Measurements from ENCODE around the gene E2F8. TPM values are rescaled to one million over a fixed set of nuclear protein-coding genes. Genes with fewer than 3 reads are reported as not detected.

Gene E2F8
- total and polyA plus RNA-seq, 9 of the 15 experiments (the other 6 are each of a cell fraction or from before 2014, with no cell fraction given), result 6.9 to 23.6 (median 12.1) TPM

GRCh38 chr11:19225581-19225980 is 15.2 kb downstream of the E2F8 start:
- in situ Hi-C loops (cut with MboI) (no loop called here), intact Hi-C loops (cut with micrococcal nuclease) (no loop called here)
- no peak overlapping the region for H2AFZ ChIP-seq (ENCODE audit: low read depth, low read length)
- POLR2A ChIA-PET, result interaction anchor here (2.1 kb wide), 1 partner anchor 13 kb away, joined by 7 read pairs; no protein-coding TSS in a partner anchor
- no peaks in the 10 kb centered on the region for H4K20me1 ChIP-seq (replicated peaks; ENCODE audit: control insufficient read depth, insufficient read depth, low read length)
- CTCF ChIA-PET (ENCODE audit: low intra/inter-chr PET ratio), result no interaction called here
- H3K27ac ChIP-seq (ENCODE audit: extremely low read depth, low read depth, low read length), result no peak overlapping the region
- no TSS peak for BruUV-seq (replicated peaks)
- no peak overlapping the region for H3K9ac ChIP-seq (ENCODE audit: insufficient read depth in 1 of 2, low read depth in 2 of 2, low read length in 2 of 2)
- TF ChIP-seq ATF3 (IDR thresholded peaks at IDR 0.05), result no peak
- no peak for TF ChIP-seq ATF3 (CRISPR knock-in tag; conservative IDR thresholded peaks at IDR 0.05)
- TF ChIP-seq CTCF (IDR thresholded peaks at IDR 0.05 in 2 of 3, conservative IDR thresholded peaks at IDR 0.05 in 1 of 3; ENCODE audit: insufficient read depth in 2 of 3, low read depth in 1 of 3, low read length in 3 of 3), result no peak
- TF ChIP-seq ZNF347 (CRISPR knock-in tag; IDR thresholded peaks at IDR 0.05; ENCODE audit: low read depth), result no peak
- TF ChIP-seq NR0B1 (IDR thresholded peaks at IDR 0.05; ENCODE audit: partially characterized antibody), result no peak
- no peak for TF ChIP-seq ZNF398 (CRISPR knock-in tag; IDR thresholded peaks at IDR 0.05)
- no peak for TF ChIP-seq TGIF2 (CRISPR knock-in tag; IDR thresholded peaks at IDR 0.05)
- TF ChIP-seq ETV5 (CRISPR knock-in tag; IDR thresholded peaks at IDR 0.05; ENCODE audit: low read depth), result no peak
- TF ChIP-seq CBX3 (IDR thresholded peaks at IDR 0.05; ENCODE audit: borderline replicate concordance in 1 of 2, low read length in 2 of 2), result no peak
- no peak for TF ChIP-seq SNRNP70 (optimal IDR thresholded peaks at IDR 0.05; ENCODE audit: low read depth, low read length)
- TF ChIP-seq FOXM1 (IDR thresholded peaks at IDR 0.05; ENCODE audit: low read depth), result no peak
- TF ChIP-seq FOXM1 (CRISPR knock-in tag; IDR thresholded peaks at IDR 0.05; ENCODE audit: low read depth), result no peak
- TF ChIP-seq TARDBP (IDR thresholded peaks at IDR 0.05), result no peak
- no peak for TF ChIP-seq NFIC (IDR thresholded peaks at IDR 0.05)
- no peaks in the 10 kb centered on the region for H3K27me3 ChIP-seq (ENCODE audit: control insufficient read depth in 2 of 2, insufficient read depth in 2 of 2, low read length in 2 of 2)
- no peaks in the 10 kb centered on the region for H3K4me1 ChIP-seq (replicated peaks in 1 of 2; ENCODE audit: control insufficient read depth in 2 of 2, insufficient read depth in 2 of 2, low read length in 2 of 2)
- FAIRE-seq (no peak), ATAC-seq (no peak), DNase-seq (ENCODE audit: extremely low read depth in 1 of 4, low spot score in 3 of 4) (no peak)
- 94% methylated on average over 3 of the region's 3 CpGs for WGBS (ENCODE audit: insufficient coverage, low coverage, missing lambda C conversion rate)
- no peak overlapping the region for H3K4me2 ChIP-seq (ENCODE audit: insufficient read depth, low read length)
- peaks cover 70% of the 10 kb centered on the region for H3K36me3 ChIP-seq (ENCODE audit: control insufficient read depth, insufficient read depth, low read length)
- H3K4me3 ChIP-seq, result no peak overlapping the region
- H3K79me2 ChIP-seq (ENCODE audit: control insufficient read depth, insufficient read depth, low read length), result no peaks in the 10 kb centered on the region
- H3K9me3 ChIP-seq (replicated peaks; ENCODE audit: control insufficient read depth, insufficient read depth, low read depth, low read length), result no peaks in the 10 kb centered on the region
- no peaks in the 10 kb centered on the region for H3K9me1 ChIP-seq (ENCODE audit: control insufficient read depth, insufficient read depth, low read length)

Data from K562 (cell line).